K562 (cell line): Measurements from ENCODE around the gene RBM45. TPM values are rescaled to one million over a fixed set of nuclear protein-coding genes. Genes with fewer than 3 reads are reported as not detected.

Experiments
- CBFA2T3 ChIP-seq: fragments of 450-650 bp; IDR thresholded peaks from 2 replicates; pipeline ENCODE4 v1.6.1; 2017
- CBX1 ChIP-seq: sonication (generic); IDR thresholded peaks from 2 replicates; pipeline ENCODE4 v1.6.1; 2016; ENCODE audit warnings: antibody characterized with exemption, low read depth, mild to moderate bottlenecking
- ESRRA ChIP-seq: fragments of 450-650 bp; IDR thresholded peaks from 2 replicates; pipeline ENCODE4 v1.6.1; 2014; ENCODE audit warnings: low read depth, mild to moderate bottlenecking, moderate library complexity, borderline replicate concordance
- HEY1 ChIP-seq: fragments of 250-450 bp; sonication (Bioruptor Pico); IDR thresholded peaks from 2 replicates; pipeline ENCODE4 v1.5.0; 2020; ENCODE audit warnings: mild to moderate bottlenecking, moderate library complexity, borderline replicate concordance
- MCM7 ChIP-seq, 2 experiments: fragments of 450-650 bp; IDR thresholded peaks; 2 replicates each; pipeline ENCODE4 v1.6.1; 2016 to 2018
- MTA3 ChIP-seq: fragments of 450-650 bp; formaldehyde crosslinking; IDR thresholded peaks from 2 replicates; pipeline ENCODE4 v1.6.1; 2017; ENCODE audit warnings: mild to moderate bottlenecking, borderline replicate concordance
- MXD1 ChIP-seq: fragments of 250-450 bp; sonication (Bioruptor Pico); IDR thresholded peaks from 2 replicates; pipeline ENCODE4 v1.8.0; 2021; ENCODE audit warnings: borderline replicate concordance, mild to moderate bottlenecking, moderate library complexity; ENCODE audit not compliant: poor library complexity, severe bottlenecking
- NR2C1 ChIP-seq, 2 experiments: fragments of 450-650 bp; IDR thresholded peaks; 2 replicates each; pipeline ENCODE4 v1.6.1; 2017; ENCODE audit warnings: mild to moderate bottlenecking in 2 of 2, antibody characterized with exemption in 1 of 2, inconsistent platforms in 1 of 2, missing compliant biosample characterization in 1 of 2, missing genetic modification characterization in 1 of 2
- POU5F1 ChIP-seq: fragments of 150-350 bp; IDR thresholded peaks from 2 replicates; pipeline ENCODE4 v1.6.1; 2014; ENCODE audit warnings: borderline replicate concordance, low read length, low read depth, mild to moderate bottlenecking; ENCODE audit not compliant: partially characterized antibody
- RBM17 ChIP-seq: fragments of 200-400 bp; formaldehyde crosslinking; IDR thresholded peaks from 2 replicates; pipeline ENCODE4 v1.6.1; 2017; ENCODE audit warnings: low read depth, mild to moderate bottlenecking, low read length, borderline replicate concordance
- RFX5 ChIP-seq: IDR thresholded peaks from 2 replicates; pipeline ENCODE4 v1.6.1; 2011; ENCODE audit warnings: low read depth, mild to moderate bottlenecking, improper control_type of control experiment, low read length
- RHOXF2B ChIP-seq: fragments of 250-450 bp; sonication (Bioruptor Pico); conservative IDR thresholded peaks from 2 replicates; pipeline ENCODE4 v1.5.1; 2021
- RUNX1 ChIP-seq: sonication (generic); IDR thresholded peaks from 2 replicates; pipeline ENCODE4 v1.6.1; 2016; ENCODE audit warnings: antibody characterized with exemption, low read depth
- SIN3B ChIP-seq: fragments of 450-650 bp; IDR thresholded peaks from 2 replicates; pipeline ENCODE4 v1.6.1; 2017; ENCODE audit warnings: low read depth, mild to moderate bottlenecking, moderate library complexity
- SRSF3 ChIP-seq: fragments of 200-400 bp; formaldehyde crosslinking; IDR thresholded peaks from 2 replicates; pipeline ENCODE4 v1.6.1; 2016; ENCODE audit warnings: mild to moderate bottlenecking, low read length, moderate library complexity; ENCODE audit not compliant: insufficient read depth
- TSC22D4 ChIP-seq: fragments of 450-650 bp; IDR thresholded peaks from 2 replicates; pipeline ENCODE4 v1.6.1; 2016; ENCODE audit warnings: missing genetic modification characterization, missing biosample characterization, control low read depth
- XRCC4 ChIP-seq: IDR thresholded peaks from one replicate; pipeline ENCODE4 v1.6.1; 2011; ENCODE audit not compliant: insufficient read depth, insufficient read length; ENCODE audit errors: extremely low read depth
- ZNF146 ChIP-seq: IDR thresholded peaks from one replicate; pipeline ENCODE4 v1.6.1; 2018; ENCODE audit warnings: missing compliant biosample characterization; ENCODE audit not compliant: unreplicated experiment
- ZNF830 ChIP-seq: fragments of 250-450 bp; sonication (Bioruptor Pico); IDR thresholded peaks from 2 replicates; pipeline ENCODE4 v1.5.0; 2021; ENCODE audit warnings: mild to moderate bottlenecking
- polyA plus RNA-seq, 8 experiments: library from polyadenylated mRNA; depleted of rRNA in 4 of 8; stranded (reverse) in 5 of 8; unstranded in 3 of 8; fragments of >200 nt; fragmentation: Nextera tagmentation in 2 of 8; fragmentation: Illumina TruSeq in 1 of 8; extraction: Ambion mirVana in 2 of 8; extraction: Trizol in 1 of 8; gene quantifications; 2 replicates each; pipeline versions ENCODE4 v1.2.1 to v1.2.3, GENCODE V29; 2011 to 2014; ENCODE audit warnings: inconsistent platforms in 1 of 8, missing spikeins in 1 of 8
- total RNA-seq, 7 experiments: library from RNA; depleted of rRNA in 6 of 7; stranded (reverse); fragments of >200 nt in 6 of 7; fragmentation: Illumina TruSeq in 2 of 7; extraction: Trizol in 2 of 7; gene quantifications; 2 replicates each; pipeline versions ENCODE4 v1.2.1 to v1.2.3, GENCODE V29; 2011 to 2021; ENCODE audit warnings: low replicate concordance in 1 of 7
- TF ChIP-seq, protein P1 (sequence below), 2 experiments: fragments of 450-650 bp; formaldehyde crosslinking in 1 of 2; IDR thresholded peaks; 2 replicates each; pipeline versions ENCODE4 v1.4.0 to v1.6.1; 2014 to 2020; ENCODE audit warnings: mild to moderate bottlenecking in 2 of 2, borderline replicate concordance in 1 of 2, low read depth in 1 of 2

Gene RBM45
- total and polyA plus RNA-seq, 9 of the 15 experiments (the other 6 are each of a cell fraction or from before 2014, with no cell fraction given) = 6.7 to 22.0 (median 15.0) TPM

DNA sequence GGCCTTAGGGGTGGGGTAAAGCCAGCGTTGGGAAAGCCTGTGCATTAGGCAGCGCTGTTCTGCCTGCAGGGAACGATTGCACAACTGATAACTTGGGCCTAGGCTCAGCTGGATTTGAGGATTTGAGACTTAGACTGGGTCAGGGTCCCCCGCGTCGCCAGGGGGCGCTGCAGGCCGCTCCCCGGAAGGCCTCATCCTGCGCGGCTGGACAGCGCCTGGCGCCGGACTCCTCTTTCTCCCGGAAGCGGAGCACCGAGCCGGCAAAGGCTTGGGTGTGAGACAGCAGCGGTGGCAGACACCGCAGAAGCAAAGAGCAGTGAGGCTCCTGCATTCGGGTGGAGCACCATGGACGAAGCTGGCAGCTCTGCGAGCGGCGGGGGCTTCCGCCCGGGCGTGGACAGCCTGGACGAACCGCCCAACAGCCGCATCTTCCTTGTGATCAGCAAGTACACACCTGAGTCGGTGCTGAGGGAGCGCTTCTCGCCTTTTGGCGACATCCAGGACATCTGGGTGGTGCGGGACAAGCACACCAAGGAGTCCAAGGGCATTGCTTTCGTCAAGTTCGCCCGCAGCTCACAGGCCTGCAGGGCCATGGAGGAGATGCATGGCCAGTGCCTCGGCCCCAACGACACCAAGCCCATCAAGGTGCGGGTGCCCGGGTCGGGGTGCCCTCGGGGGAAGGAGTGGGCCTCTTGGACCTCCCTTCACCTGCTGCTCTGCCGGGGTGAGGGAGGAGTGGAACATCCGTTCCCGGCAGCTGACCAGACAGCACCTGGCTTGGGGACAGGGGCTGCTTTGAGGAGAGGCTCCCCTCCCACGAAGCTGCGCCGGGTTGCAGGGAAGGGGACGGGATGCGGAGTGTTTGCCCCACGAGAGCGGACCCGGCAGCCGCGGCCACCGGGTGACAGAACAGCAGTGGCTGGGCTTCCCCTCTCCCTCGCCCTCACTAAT, at the start of gene RBM45 (continued):
- TF ChIP-seq MCM7 (IDR thresholded peaks at IDR 0.05) (no peak), NR2C1 (IDR thresholded peaks at IDR 0.05) (peak; percentile 43; the same call in 1 of the 2 replicates), NR2C1 (tag; IDR thresholded peaks at IDR 0.05) (no peak), ESRRA (peak; percentile 69), MXD1 (CRISPR knock-in tag) (no peak), RFX5 (no peak), CBX1 (peak; percentile 85), RBM17 (no peak), TSC22D4 (tag) (no peak), SRSF3 (no peak), SIN3B (peak; percentile 71), XRCC4 (no peak), ZNF146 (CRISPR knock-in tag) (no peak), HEY1 (no peak), CBFA2T3 (no peak; the same call in 1 of the 2 replicates), RHOXF2B (CRISPR knock-in tag) (no peak), ZNF830 (CRISPR knock-in tag) (no peak), RUNX1 (no peak), MTA3 (peak; percentile 93), POU5F1 (no peak)
- TF ChIP-seq, protein P1, sequence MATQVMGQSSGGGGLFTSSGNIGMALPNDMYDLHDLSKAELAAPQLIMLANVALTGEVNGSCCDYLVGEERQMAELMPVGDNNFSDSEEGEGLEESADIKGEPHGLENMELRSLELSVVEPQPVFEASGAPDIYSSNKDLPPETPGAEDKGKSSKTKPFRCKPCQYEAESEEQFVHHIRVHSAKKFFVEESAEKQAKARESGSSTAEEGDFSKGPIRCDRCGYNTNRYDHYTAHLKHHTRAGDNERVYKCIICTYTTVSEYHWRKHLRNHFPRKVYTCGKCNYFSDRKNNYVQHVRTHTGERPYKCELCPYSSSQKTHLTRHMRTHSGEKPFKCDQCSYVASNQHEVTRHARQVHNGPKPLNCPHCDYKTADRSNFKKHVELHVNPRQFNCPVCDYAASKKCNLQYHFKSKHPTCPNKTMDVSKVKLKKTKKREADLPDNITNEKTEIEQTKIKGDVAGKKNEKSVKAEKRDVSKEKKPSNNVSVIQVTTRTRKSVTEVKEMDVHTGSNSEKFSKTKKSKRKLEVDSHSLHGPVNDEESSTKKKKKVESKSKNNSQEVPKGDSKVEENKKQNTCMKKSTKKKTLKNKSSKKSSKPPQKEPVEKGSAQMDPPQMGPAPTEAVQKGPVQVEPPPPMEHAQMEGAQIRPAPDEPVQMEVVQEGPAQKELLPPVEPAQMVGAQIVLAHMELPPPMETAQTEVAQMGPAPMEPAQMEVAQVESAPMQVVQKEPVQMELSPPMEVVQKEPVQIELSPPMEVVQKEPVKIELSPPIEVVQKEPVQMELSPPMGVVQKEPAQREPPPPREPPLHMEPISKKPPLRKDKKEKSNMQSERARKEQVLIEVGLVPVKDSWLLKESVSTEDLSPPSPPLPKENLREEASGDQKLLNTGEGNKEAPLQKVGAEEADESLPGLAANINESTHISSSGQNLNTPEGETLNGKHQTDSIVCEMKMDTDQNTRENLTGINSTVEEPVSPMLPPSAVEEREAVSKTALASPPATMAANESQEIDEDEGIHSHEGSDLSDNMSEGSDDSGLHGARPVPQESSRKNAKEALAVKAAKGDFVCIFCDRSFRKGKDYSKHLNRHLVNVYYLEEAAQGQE (IDR thresholded peaks at IDR 0.05; ENCODE audit: borderline replicate concordance) = peak; percentile 98
- TF ChIP-seq, protein P1 (CRISPR knock-in tag; IDR thresholded peaks at IDR 0.05; ENCODE audit: low read depth) = peak; percentile 96
